PC-9 (cell line): ENCODE results near the gene GATAD2B. TPM values are rescaled to one million over a fixed set of nuclear protein-coding genes. Genes with fewer than 3 reads are reported as not detected.

Experiments used
- BruUV-seq: library from RNA; stranded (reverse); fragments of 400-500 nt; replicated peaks from 2 replicates; lab custom pipeline; 2021; lab: Mats Ljungman, UMichigan
- CTCF ChIA-PET: fragments of 300-600 bp; sonication (Branson Sonifier 250); formaldehyde crosslinking; loops from one replicate; lab custom pipeline; 2022; ENCODE audit warnings: antibody characterized with exemption; lab: Charles Lee
- POLR2A ChIA-PET: fragments of 300-600 bp; sonication (Branson Sonifier 250); formaldehyde crosslinking; loops from one replicate; lab custom pipeline; 2022; ENCODE audit warnings: antibody characterized with exemption; ENCODE audit not compliant: unreplicated experiment; lab: Charles Lee
- DNase-seq, 2 experiments: peaks; one replicate each; pipeline versions ENCODE4 v3.0.0 to v3.0.0-alpha.2; 2015 to 2022; ENCODE audit warnings: mixed read lengths in 1 of 2
- H2AFZ ChIP-seq: fragments of 200-600 bp; sonication (generic); 2 replicates; pipeline ENCODE4 v1.8.1; 2017; ENCODE audit warnings: antibody characterized with exemption
- H3F3A ChIP-seq: fragments of 200-600 bp; sonication (generic); 2 replicates; pipeline ENCODE4 v1.8.1; 2017; ENCODE audit warnings: antibody characterized with exemption, mild to moderate bottlenecking, low read depth; ENCODE audit not compliant: insufficient read depth
- H3K27ac ChIP-seq: fragments of 200-600 bp; sonication (generic); 2 replicates; pipeline ENCODE4 v1.6.1; 2016; ENCODE audit warnings: mixed run types
- H3K27me3 ChIP-seq: fragments of 200-600 bp; sonication (generic); 2 replicates; pipeline ENCODE4 v1.6.1; 2016; ENCODE audit warnings: low read depth, mixed run types; ENCODE audit not compliant: insufficient read depth
- H3K36me3 ChIP-seq: fragments of 200-600 bp; sonication (generic); 2 replicates; pipeline ENCODE4 v1.6.1; 2016; ENCODE audit warnings: low read depth, mixed run types
- H3K4me1 ChIP-seq: fragments of 200-600 bp; sonication (generic); replicated peaks from 2 replicates; pipeline ENCODE4 v1.6.1; 2016; ENCODE audit warnings: mixed run types; ENCODE audit not compliant: insufficient read depth
- H3K4me2 ChIP-seq: fragments of 200-600 bp; sonication (generic); 2 replicates; pipeline ENCODE4 v1.6.1; 2017; ENCODE audit warnings: mixed run types
- H3K4me3 ChIP-seq: fragments of 200-600 bp; sonication (generic); 2 replicates; pipeline ENCODE4 v1.6.1; 2016; ENCODE audit warnings: mixed run types
- H3K79me2 ChIP-seq: fragments of 200-600 bp; sonication (generic); 2 replicates; pipeline ENCODE4 v1.6.1; 2017; ENCODE audit warnings: low read depth, mixed run types
- H3K9me2 ChIP-seq: fragments of 200-600 bp; sonication (generic); 2 replicates; pipeline ENCODE4 v1.8.1; 2017; ENCODE audit warnings: mild to moderate bottlenecking; ENCODE audit not compliant: insufficient read depth
- H3K9me3 ChIP-seq: fragments of 200-600 bp; sonication (generic); 2 replicates; pipeline ENCODE4 v1.8.1; 2016; ENCODE audit warnings: low read depth; ENCODE audit not compliant: insufficient read depth
- H4K20me1 ChIP-seq: fragments of 200-600 bp; sonication (generic); 2 replicates; pipeline ENCODE4 v1.8.1; 2017; ENCODE audit not compliant: insufficient read depth
- EZH2 ChIP-seq: fragments of 200-600 bp; sonication (generic); IDR thresholded peaks from 2 replicates; pipeline ENCODE4 v1.8.0; 2017; ENCODE audit warnings: antibody characterized with exemption, low read depth
- intact Hi-C: fragments of 100-400 bp; cut with micrococcal nuclease; formaldehyde crosslinking; loops from one replicate; pipeline ENCODE4 v1.10.0; 2022; ENCODE audit not compliant: unreplicated experiment
- total RNA-seq: library from RNA; stranded (reverse); gene quantifications from 2 replicates; pipeline ENCODE4 v1.2.3, GENCODE V29; 2021
- TF ChIP-seq, protein P1 (sequence below): fragments of 200-600 bp; sonication (generic); conservative IDR thresholded peaks from 2 replicates; pipeline ENCODE4 v1.6.1; 2017; ENCODE audit warnings: mixed run types, antibody characterized with exemption, mild to moderate bottlenecking, moderate library complexity

Gene GATAD2B
- total RNA-seq, 1 experiment from 2014 or later = 56.1 TPM

DNA sequence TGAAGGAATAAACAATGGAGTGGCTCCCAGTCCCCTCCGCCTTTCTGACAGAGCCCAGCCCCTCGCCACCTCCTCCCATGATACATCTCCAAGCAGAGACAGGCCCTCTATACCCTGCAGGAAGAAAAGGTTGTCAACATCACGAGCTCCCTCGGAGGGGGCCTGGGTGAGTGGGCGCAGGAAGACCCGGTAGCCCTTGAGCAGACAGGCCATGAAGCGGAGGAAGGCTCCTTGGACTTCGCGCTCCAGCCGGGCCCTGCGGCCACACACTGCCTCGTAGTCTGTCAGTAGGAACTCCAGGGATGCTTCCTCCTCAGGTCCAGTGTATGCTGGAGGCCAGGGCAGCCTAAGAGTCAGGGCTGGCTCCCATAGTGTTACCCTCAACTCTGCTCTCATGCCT, 16.7 kb upstream of the GATAD2B start:
- H2AFZ ChIP-seq = no peak overlapping the region
- POLR2A ChIA-PET = no interaction called here
- BruUV-seq = no TSS peak
- no peaks in the 10 kb centered on the region for H3K4me1 ChIP-seq
- H3K79me2 ChIP-seq = peaks cover 7% of the 10 kb centered on the region
- H3F3A ChIP-seq = no peaks in the 10 kb centered on the region
- intact Hi-C loops = no loop called here
- CTCF ChIA-PET = interaction anchor here (0.6 kb wide), 1 partner anchor 8 kb away, joined by 6 read pairs; no protein-coding TSS in a partner anchor
- TF ChIP-seq, protein P1, sequence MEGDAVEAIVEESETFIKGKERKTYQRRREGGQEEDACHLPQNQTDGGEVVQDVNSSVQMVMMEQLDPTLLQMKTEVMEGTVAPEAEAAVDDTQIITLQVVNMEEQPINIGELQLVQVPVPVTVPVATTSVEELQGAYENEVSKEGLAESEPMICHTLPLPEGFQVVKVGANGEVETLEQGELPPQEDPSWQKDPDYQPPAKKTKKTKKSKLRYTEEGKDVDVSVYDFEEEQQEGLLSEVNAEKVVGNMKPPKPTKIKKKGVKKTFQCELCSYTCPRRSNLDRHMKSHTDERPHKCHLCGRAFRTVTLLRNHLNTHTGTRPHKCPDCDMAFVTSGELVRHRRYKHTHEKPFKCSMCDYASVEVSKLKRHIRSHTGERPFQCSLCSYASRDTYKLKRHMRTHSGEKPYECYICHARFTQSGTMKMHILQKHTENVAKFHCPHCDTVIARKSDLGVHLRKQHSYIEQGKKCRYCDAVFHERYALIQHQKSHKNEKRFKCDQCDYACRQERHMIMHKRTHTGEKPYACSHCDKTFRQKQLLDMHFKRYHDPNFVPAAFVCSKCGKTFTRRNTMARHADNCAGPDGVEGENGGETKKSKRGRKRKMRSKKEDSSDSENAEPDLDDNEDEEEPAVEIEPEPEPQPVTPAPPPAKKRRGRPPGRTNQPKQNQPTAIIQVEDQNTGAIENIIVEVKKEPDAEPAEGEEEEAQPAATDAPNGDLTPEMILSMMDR = no peak
- no peak for TF ChIP-seq EZH2
- H3K4me3 ChIP-seq = no peak overlapping the region
- no peaks in the 10 kb centered on the region for H3K9me3 ChIP-seq
- H4K20me1 ChIP-seq = no peaks in the 10 kb centered on the region; the same call in 1 of the 2 replicates
- no peak overlapping the region for H3K4me2 ChIP-seq
- DNase-seq = no peak
- H3K27ac ChIP-seq = no peak overlapping the region
- no peaks in the 10 kb centered on the region for H3K27me3 ChIP-seq
- 0 out of 2 replicates have a peak, but pooled peaks cover 3% of the 10 kb centered on the region for H3K36me3 ChIP-seq
- no peaks in the 10 kb centered on the region for H3K9me2 ChIP-seq

DNA sequence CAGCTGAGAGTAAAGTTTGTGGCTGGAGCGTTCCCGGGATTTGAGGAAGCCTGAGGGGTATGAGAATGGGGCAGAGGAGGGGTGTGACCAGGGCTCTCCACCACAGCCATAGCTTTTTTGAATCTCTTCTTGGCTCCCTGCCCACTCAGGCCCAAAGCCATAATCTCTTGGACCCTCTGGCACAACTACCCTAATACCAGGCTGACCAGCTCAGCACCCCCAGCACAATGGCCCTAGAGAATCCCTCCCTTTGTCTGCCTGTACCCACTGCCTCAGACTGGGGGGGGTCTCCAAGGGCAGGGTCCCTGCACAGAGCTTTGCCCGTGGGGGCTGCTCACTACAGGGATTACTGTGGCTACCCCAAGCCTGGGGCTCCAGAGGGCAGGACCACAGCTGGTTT, 16.2 kb upstream of the GATAD2B start:
- Histone ChIP-seq H3K4me3 (no peak overlapping the region), H3K36me3 (0 out of 2 replicates have a peak, but pooled peaks cover 3% of the 10 kb centered on the region), H3K79me2 (peaks cover 2% of the 10 kb centered on the region; the same call in 1 of the 2 replicates), H2AFZ (no peak overlapping the region), H3K9me2 (no peaks in the 10 kb centered on the region), H3K27me3 (no peaks in the 10 kb centered on the region), H3F3A (no peaks in the 10 kb centered on the region), H3K9me3 (no peaks in the 10 kb centered on the region), H4K20me1 (no peaks in the 10 kb centered on the region; the same call in 1 of the 2 replicates), H3K4me2 (no peak overlapping the region), H3K27ac (no peak overlapping the region), H3K4me1 (no peaks in the 10 kb centered on the region)
- DNase-seq = no peak
- no TSS peak for BruUV-seq
- POLR2A ChIA-PET = no interaction called here
- intact Hi-C loops = no loop called here
- CTCF ChIA-PET = no interaction called here
- TF ChIP-seq, protein P1 = no peak
- no peak for TF ChIP-seq EZH2

DNA sequence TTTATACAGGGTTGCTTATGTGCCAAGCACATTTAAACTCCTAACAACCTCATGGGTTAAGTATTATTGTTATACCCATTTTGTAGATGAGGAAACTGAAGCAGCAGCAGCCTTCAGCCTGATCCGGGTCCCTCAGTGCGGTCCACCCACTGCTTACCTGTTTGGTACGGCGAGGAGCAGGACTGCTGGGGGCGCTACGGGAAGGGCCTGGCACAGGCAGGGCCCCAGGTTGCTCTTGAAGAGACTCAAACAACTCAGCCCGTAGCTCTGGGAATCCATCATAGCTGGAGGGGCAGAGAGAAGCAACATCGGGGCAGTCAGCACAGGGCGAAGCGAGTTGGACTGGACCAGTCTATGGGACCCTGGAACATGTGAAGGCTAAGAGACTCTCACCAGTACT, 14.6 kb upstream of the GATAD2B start:
- no peaks in the 10 kb centered on the region for H3K9me3 ChIP-seq
- no TSS peak for BruUV-seq
- H3K4me1 ChIP-seq = no peaks in the 10 kb centered on the region
- H3K4me2 ChIP-seq = no peak overlapping the region
- H3K27ac ChIP-seq = no peak overlapping the region
- no peak for DNase-seq
- ChIA-PET POLR2A (no interaction called here), CTCF (no interaction called here)
- H4K20me1 ChIP-seq = no peaks in the 10 kb centered on the region; the same call in 1 of the 2 replicates
- H3K79me2 ChIP-seq = no peaks in the 10 kb centered on the region
- intact Hi-C loops = no loop called here
- H3K36me3 ChIP-seq = no peaks in the 10 kb centered on the region
- H3K27me3 ChIP-seq = no peaks in the 10 kb centered on the region
- TF ChIP-seq, protein P1 = no peak
- TF ChIP-seq EZH2 = no peak
- H3F3A ChIP-seq = no peaks in the 10 kb centered on the region
- H2AFZ ChIP-seq = no peak overlapping the region
- no peaks in the 10 kb centered on the region for H3K9me2 ChIP-seq
- no peak overlapping the region for H3K4me3 ChIP-seq
